H9 (cell line): ENCODE measurements around the gene CTDNEP1. TPM values are rescaled to one million over a fixed set of nuclear protein-coding genes. Genes with fewer than 3 reads are reported as not detected.

ENCODE experiments used
- DNase-seq: peaks from one replicate; pipeline ENCODE4 v3.0.0-alpha.2; 2017
- H2AFZ ChIP-seq: one replicate; pipeline ENCODE4 v1.6.1; 2013; ENCODE audit warnings: mild to moderate bottlenecking, low read length, control low read depth, moderate library complexity
- H2AK5ac ChIP-seq: 2 replicates; pipeline ENCODE4 v1.6.1; 2013; ENCODE audit warnings: low read length, control low read depth, mixed read lengths; ENCODE audit not compliant: insufficient read length
- H2BK120ac ChIP-seq: one replicate; pipeline ENCODE4 v1.6.1; 2013; ENCODE audit warnings: low read depth, mild to moderate bottlenecking, low read length, control low read depth, inconsistent platforms; ENCODE audit not compliant: poor library complexity, severe bottlenecking
- H2BK12ac ChIP-seq: 2 replicates; pipeline ENCODE4 v1.6.1; 2013; ENCODE audit warnings: low read length, control low read depth, mixed read lengths, low read depth; ENCODE audit not compliant: insufficient read length
- H2BK15ac ChIP-seq: 2 replicates; pipeline ENCODE4 v1.6.1; 2013; ENCODE audit warnings: low read depth, low read length, control low read depth
- H2BK20ac ChIP-seq: one replicate; pipeline ENCODE4 v1.6.1; 2013; ENCODE audit warnings: low read depth, mild to moderate bottlenecking, low read length, control low read depth, inconsistent platforms; ENCODE audit not compliant: poor library complexity, severe bottlenecking
- H2BK5ac ChIP-seq: 2 replicates; pipeline ENCODE4 v1.6.1; 2013; ENCODE audit warnings: low read length, control low read depth, mixed read lengths; ENCODE audit not compliant: insufficient read length
- H3K14ac ChIP-seq: 2 replicates; pipeline ENCODE4 v1.6.1; 2013; ENCODE audit warnings: low read length, control low read depth; ENCODE audit not compliant: insufficient read depth
- H3K18ac ChIP-seq: 2 replicates; pipeline ENCODE4 v1.6.1; 2013; ENCODE audit warnings: low read depth, mild to moderate bottlenecking, mixed read lengths, low read length, control low read depth; ENCODE audit not compliant: insufficient read length
- H3K23ac ChIP-seq: 2 replicates; pipeline ENCODE4 v1.6.1; 2013; ENCODE audit warnings: low read length, control low read depth, mixed read lengths, low read depth; ENCODE audit not compliant: insufficient read length
- H3K23me2 ChIP-seq: 2 replicates; pipeline ENCODE4 v1.6.1; 2013; ENCODE audit warnings: low read depth, mild to moderate bottlenecking, mixed read lengths, low read length, control low read depth; ENCODE audit not compliant: insufficient read length, poor library complexity, severe bottlenecking
- H3K27ac ChIP-seq: 2 replicates; pipeline ENCODE4 v1.5.1; 2013; ENCODE audit warnings: low read length, control low read depth, mixed read lengths, low read depth; ENCODE audit not compliant: insufficient read length
- H3K27me3 ChIP-seq: 2 replicates; pipeline ENCODE4 v1.6.1; 2013; ENCODE audit warnings: low read length, control low read depth, inconsistent platforms; ENCODE audit not compliant: insufficient read depth
- H3K4ac ChIP-seq: 2 replicates; pipeline ENCODE4 v1.6.1; 2013; ENCODE audit warnings: low read depth, mild to moderate bottlenecking, control low read depth, inconsistent platforms, low read length, moderate library complexity
- H3K4me1 ChIP-seq: 2 replicates; pipeline ENCODE4 v1.6.1; 2013; ENCODE audit warnings: low read length, control low read depth, inconsistent platforms; ENCODE audit not compliant: insufficient read depth
- H3K4me2 ChIP-seq: 2 replicates; pipeline ENCODE4 v1.6.1; 2013; ENCODE audit warnings: low read length, control low read depth, mixed read lengths; ENCODE audit not compliant: insufficient read length, insufficient read depth
- H3K56ac ChIP-seq: 2 replicates; pipeline ENCODE4 v1.6.1; 2013; ENCODE audit warnings: low read depth, mild to moderate bottlenecking, mixed read lengths, low read length, control low read depth; ENCODE audit not compliant: insufficient read length
- H3K79me1 ChIP-seq: 2 replicates; pipeline ENCODE4 v1.6.1; 2013; ENCODE audit warnings: low read depth, mild to moderate bottlenecking, moderate library complexity, low read length, control low read depth, inconsistent platforms; ENCODE audit not compliant: insufficient read depth, poor library complexity, severe bottlenecking
- H3K79me2 ChIP-seq: 2 replicates; pipeline ENCODE4 v1.6.1; 2013; ENCODE audit warnings: low read length, control low read depth, inconsistent platforms; ENCODE audit not compliant: insufficient read depth
- H3K9ac ChIP-seq: 2 replicates; pipeline ENCODE4 v1.6.1; 2013; ENCODE audit warnings: low read length, control low read depth, mixed read lengths; ENCODE audit not compliant: insufficient read length; ENCODE audit errors: extremely low read depth
- H3K9me3 ChIP-seq: one replicate; pipeline ENCODE4 v1.6.1; 2013; ENCODE audit warnings: low read depth, low read length, inconsistent platforms; ENCODE audit not compliant: control insufficient read depth
- H3T11ph ChIP-seq: one replicate; pipeline ENCODE4 v1.6.1; 2013; ENCODE audit warnings: mild to moderate bottlenecking, low read length, control low read depth, inconsistent platforms
- H4K20me1 ChIP-seq: one replicate; pipeline ENCODE4 v1.6.1; 2013; ENCODE audit not compliant: control insufficient read depth, insufficient read length, insufficient read depth
- H4K5ac ChIP-seq: 2 replicates; pipeline ENCODE4 v1.6.1; 2013; ENCODE audit warnings: low read depth, mild to moderate bottlenecking, mixed read lengths, low read length, control low read depth; ENCODE audit not compliant: insufficient read length
- H4K8ac ChIP-seq: replicated peaks from 2 replicates; pipeline ENCODE4 v1.6.1; 2013; ENCODE audit warnings: low read length, control low read depth, mixed read lengths, low read depth; ENCODE audit not compliant: insufficient read length
- H4K91ac ChIP-seq: 2 replicates; pipeline ENCODE4 v1.6.1; 2013; ENCODE audit warnings: low read depth, mild to moderate bottlenecking, moderate library complexity, mixed read lengths, low read length, control low read depth; ENCODE audit not compliant: insufficient read length
- H3K27ac Mint-ChIP-seq, 3 experiments: 2 replicates in 2 of 3; 3 replicates in 1 of 3; pipeline ENCODE4 v1.8.0; 2020 to 2021; ENCODE audit warnings: mixed read lengths in 3 of 3, mild to moderate bottlenecking in 1 of 3, moderate library complexity in 1 of 3
- H3K27me3 Mint-ChIP-seq: 2 replicates; pipeline ENCODE4 v1.8.0; 2021; ENCODE audit warnings: low read depth, mild to moderate bottlenecking, moderate library complexity, mixed read lengths
- H3K36me3 Mint-ChIP-seq, 3 experiments: 2 replicates in 2 of 3; 3 replicates in 1 of 3; pipeline ENCODE4 v1.8.0; 2020 to 2021; ENCODE audit warnings: low read depth in 3 of 3, mixed read lengths in 3 of 3; ENCODE audit not compliant: insufficient read depth in 1 of 3
- H3K4me1 Mint-ChIP-seq, 2 experiments: 2 replicates each; pipeline ENCODE4 v1.8.0; 2020; ENCODE audit warnings: mixed read lengths in 2 of 2
- H3K4me3 Mint-ChIP-seq, 2 experiments: 2 replicates in 1 of 2; 3 replicates in 1 of 2; pipeline ENCODE4 v1.8.0; 2020 to 2021; ENCODE audit warnings: mild to moderate bottlenecking in 2 of 2, mixed read lengths in 2 of 2, moderate library complexity in 1 of 2
- H3K9me3 Mint-ChIP-seq, 2 experiments: 2 replicates in 1 of 2; 3 replicates in 1 of 2; pipeline ENCODE4 v1.8.0; 2020; ENCODE audit warnings: mild to moderate bottlenecking in 2 of 2, mixed read lengths in 2 of 2, moderate library complexity in 1 of 2
- WGBS: extraction: QIAGEN DNeasy Blood & Tissue Kit; methylation state at CpG from one replicate; pipeline ENCODE4 v1.1.7; 2013; ENCODE audit warnings: missing lambda C conversion rate, low lambda C conversion rate, mixed read lengths; ENCODE audit not compliant: insufficient read length; ENCODE audit errors: extremely low coverage; 5-methylcytosine and 5-hydroxymethylcytosine counted together
- total RNA-seq: library from RNA; stranded (reverse); gene quantifications from 2 replicates; pipeline ENCODE4 v1.2.1, GENCODE V29; 2021
- TF ChIP-seq, protein P1 (sequence below): fragments of 200-600 bp; sonication (generic); conservative IDR thresholded peaks from 3 replicates; pipeline ENCODE4 v1.8.0; 2021; ENCODE audit warnings: antibody characterized with exemption, mild to moderate bottlenecking

The CTDNEP1 gene
- total RNA-seq, 1 experiment from 2014 or later = 134 TPM

- peak within 1 kb of the TSS; percentile 96 to 100 (median 99) for H3K27ac Mint-ChIP-seq
- Histone ChIP-seq H2BK12ac (peak within 1 kb of the TSS; percentile 52), H3K4me1 (no peaks in the 10 kb centered on the region), H3K4me2 (peak within 1 kb of the TSS; percentile 98), H2BK120ac (no peak within 1 kb of the TSS), H3K14ac (peak within 1 kb of the TSS; percentile 83), H3K23me2 (peaks cover 4% of the 10 kb centered on the region), H3K9ac (peak within 1 kb of the TSS; percentile 93), H3K56ac (peak within 1 kb of the TSS; percentile 25), H2BK20ac (no peak within 1 kb of the TSS), H3K79me2 (peaks cover 8% of the 10 kb centered on the region; the same call in 1 of the 2 replicates), H2AFZ (no peak within 1 kb of the TSS), H3K27ac (peak within 1 kb of the TSS; percentile 80), H4K5ac (no peak within 1 kb of the TSS), H2AK5ac (no peak within 1 kb of the TSS), H2BK5ac (peak within 1 kb of the TSS; percentile 60), H3T11ph (peak within 1 kb of the TSS; percentile 68), H3K9me3 (no peaks in the 10 kb centered on the region), H3K79me1 (peaks cover 9% of the 10 kb centered on the region), H3K18ac (peak within 1 kb of the TSS; percentile 73), H4K20me1 (no peaks in the 10 kb centered on the region), H2BK15ac (no peak within 1 kb of the TSS), H4K8ac (no peak within 1 kb of the TSS), H4K91ac (peak within 1 kb of the TSS; percentile 20), H3K4ac (peak within 1 kb of the TSS; percentile 34; the same call in 1 of the 2 replicates), H3K27me3 (no peaks in the 10 kb centered on the region), H3K23ac (no peak within 1 kb of the TSS)
- peaks cover 0 to 2% of the 10 kb centered on the region in 2 experiments; a peak in 2 of 5 replicates for H3K9me3 Mint-ChIP-seq
- no CpG with 5 or more reads among the region's 62 CpGs for WGBS
- peaks cover 31 to 56% (median 52%) of the 10 kb centered on the region in 3 experiments for H3K36me3 Mint-ChIP-seq
- peaks cover 38 to 40% of the 10 kb centered on the region in 2 experiments for H3K4me1 Mint-ChIP-seq
- TF ChIP-seq, protein P1, sequence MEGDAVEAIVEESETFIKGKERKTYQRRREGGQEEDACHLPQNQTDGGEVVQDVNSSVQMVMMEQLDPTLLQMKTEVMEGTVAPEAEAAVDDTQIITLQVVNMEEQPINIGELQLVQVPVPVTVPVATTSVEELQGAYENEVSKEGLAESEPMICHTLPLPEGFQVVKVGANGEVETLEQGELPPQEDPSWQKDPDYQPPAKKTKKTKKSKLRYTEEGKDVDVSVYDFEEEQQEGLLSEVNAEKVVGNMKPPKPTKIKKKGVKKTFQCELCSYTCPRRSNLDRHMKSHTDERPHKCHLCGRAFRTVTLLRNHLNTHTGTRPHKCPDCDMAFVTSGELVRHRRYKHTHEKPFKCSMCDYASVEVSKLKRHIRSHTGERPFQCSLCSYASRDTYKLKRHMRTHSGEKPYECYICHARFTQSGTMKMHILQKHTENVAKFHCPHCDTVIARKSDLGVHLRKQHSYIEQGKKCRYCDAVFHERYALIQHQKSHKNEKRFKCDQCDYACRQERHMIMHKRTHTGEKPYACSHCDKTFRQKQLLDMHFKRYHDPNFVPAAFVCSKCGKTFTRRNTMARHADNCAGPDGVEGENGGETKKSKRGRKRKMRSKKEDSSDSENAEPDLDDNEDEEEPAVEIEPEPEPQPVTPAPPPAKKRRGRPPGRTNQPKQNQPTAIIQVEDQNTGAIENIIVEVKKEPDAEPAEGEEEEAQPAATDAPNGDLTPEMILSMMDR = no peak
- H3K4me3 Mint-ChIP-seq = peak within 1 kb of the TSS; percentile 95 to 97
- DNase-seq = peak; percentile 93
- H3K27me3 Mint-ChIP-seq = no peaks in the 10 kb centered on the region; the same call in 1 of the 2 replicates
These were observed 9.5 kb downstream of the CTDNEP1 start, which contains the start of gene GABARAP for GRCh38 chr17:7241783-7242716. GABARAP (minus strand) TSS chr17:7242449; CDS start chr17:7242330, 119 bp downstream.
